GM19467 (cell line): ENCODE data around the gene GARNL3.

ENCODE experiments used
- ATAC-seq: cut with Tn5 transposase; IDR thresholded peaks from one replicate; pipeline ENCODE4 v1.9.1; 2021; ENCODE audit warnings: mild to moderate bottlenecking, moderate library complexity; ENCODE audit not compliant: unreplicated experiment

The GARNL3 gene

GRCh38 chr9:127397646-127398274 is 133.2 kb downstream of the GARNL3 start:
- no peak for ATAC-seq

GRCh38 chr9:127398275-127398647 is 133.7 kb downstream of the GARNL3 start:
- ATAC-seq: no peak

GRCh38 chr9:127398715-127399400 is 134.3 kb downstream of the GARNL3 start:
- no peak for ATAC-seq

- no peak for ATAC-seq
Measured at GRCh38 chr9:127399736-127400269, 135.2 kb downstream of the GARNL3 start.

GRCh38 chr9:127402401-127403090 is 138.0 kb downstream of the GARNL3 start:
- no peak for ATAC-seq

- no peak for ATAC-seq
Measured at GRCh38 chr9:127403507-127404192, 139.1 kb downstream of the GARNL3 start.

GRCh38 chr9:127404631-127405030 is 140.1 kb downstream of the GARNL3 start:
- ATAC-seq: no peak

- ATAC-seq: no peak
Measured at GRCh38 chr9:127405344-127406125, 141.0 kb downstream of the GARNL3 start.

GRCh38 chr9:127406799-127407491 is 142.4 kb downstream of the GARNL3 start:
- ATAC-seq: no peak

GRCh38 chr9:127407492-127407843 is 142.9 kb downstream of the GARNL3 start:
- no peak for ATAC-seq

GRCh38 chr9:127411122-127411521 is 146.5 kb downstream of the GARNL3 start:
- no peak for ATAC-seq

GRCh38 chr9:127415141-127415540 is 150.6 kb downstream of the GARNL3 start:
- ATAC-seq: no peak

- ATAC-seq: no peak
Measured at GRCh38 chr9:127415657-127416056, 151.1 kb downstream of the GARNL3 start.

GRCh38 chr9:127417131-127418036 is 152.8 kb downstream of the GARNL3 start:
- no peak for ATAC-seq

GRCh38 chr9:127418037-127418471 is 153.5 kb downstream of the GARNL3 start:
- no peak for ATAC-seq

GRCh38 chr9:127419348-127419747 is 154.8 kb downstream of the GARNL3 start:
- ATAC-seq: no peak

GRCh38 chr9:127421057-127421456 is 156.5 kb downstream of the GARNL3 start:
- no peak for ATAC-seq

GRCh38 chr9:127422133-127422782 is 157.7 kb downstream of the GARNL3 start:
- ATAC-seq: no peak
